SK-N-SH treated with all-trans-retinoic acid at 6 μM for 48 hours (cell line): ENCODE results near the gene REP15.

Experiments
- ARNTL ChIP-seq: fragments of 450-650 bp; formaldehyde crosslinking; IDR thresholded peaks from 2 replicates; pipeline ENCODE4 v1.5.0; 2020; ENCODE audit warnings: low read depth, mild to moderate bottlenecking, moderate library complexity, borderline replicate concordance
- CREB5 ChIP-seq: fragments of 250-450 bp; sonication (Bioruptor Pico); IDR thresholded peaks from 2 replicates; pipeline ENCODE4 v1.5.1; 2020; ENCODE audit warnings: low read depth, mild to moderate bottlenecking, moderate library complexity
- ISL1 ChIP-seq: fragments of 250-450 bp; sonication (Bioruptor Pico); IDR thresholded peaks from 2 replicates; pipeline ENCODE4 v2.1.2; 2022; ENCODE audit warnings: mild to moderate bottlenecking, moderate library complexity
- PATZ1 ChIP-seq: fragments of 250-450 bp; sonication (Bioruptor Pico); IDR thresholded peaks from 2 replicates; pipeline ENCODE4 v1.8.0; 2020; ENCODE audit warnings: mild to moderate bottlenecking, moderate library complexity, borderline replicate concordance
- POU6F1 ChIP-seq: fragments of 250-450 bp; sonication (Bioruptor Pico); IDR thresholded peaks from 2 replicates; pipeline ENCODE4 v1.8.0; 2021; ENCODE audit warnings: low read depth, mild to moderate bottlenecking, moderate library complexity, borderline replicate concordance
- PPARA ChIP-seq: fragments of 250-450 bp; sonication (Bioruptor Pico); IDR thresholded peaks from 2 replicates; pipeline ENCODE4 v1.5.0; 2020; ENCODE audit warnings: mild to moderate bottlenecking, borderline replicate concordance
- RARB ChIP-seq: fragments of 250-450 bp; sonication (Bioruptor Pico); IDR thresholded peaks from 2 replicates; pipeline ENCODE4 v1.8.0; 2021; ENCODE audit warnings: mild to moderate bottlenecking, moderate library complexity
- TSHZ2 ChIP-seq: fragments of 250-450 bp; sonication (Bioruptor Pico); IDR thresholded peaks from 2 replicates; pipeline ENCODE4 v1.5.0; 2020; ENCODE audit warnings: mild to moderate bottlenecking, moderate library complexity
- ZC3H10 ChIP-seq: fragments of 250-450 bp; sonication (Bioruptor Pico); IDR thresholded peaks from 2 replicates; pipeline ENCODE4 v1.5.1; 2021; ENCODE audit warnings: mild to moderate bottlenecking, moderate library complexity
- ZFP3 ChIP-seq: fragments of 250-450 bp; sonication (Bioruptor Pico); IDR thresholded peaks from 2 replicates; pipeline ENCODE4 v1.5.0; 2020; ENCODE audit warnings: mild to moderate bottlenecking, moderate library complexity
- ZNF70 ChIP-seq: fragments of 450-650 bp; formaldehyde crosslinking; IDR thresholded peaks from 2 replicates; pipeline ENCODE4 v1.5.0; 2020; ENCODE audit warnings: mild to moderate bottlenecking, moderate library complexity
- ZNF8 ChIP-seq: fragments of 450-650 bp; formaldehyde crosslinking; IDR thresholded peaks from 2 replicates; pipeline ENCODE4 v1.5.0; 2020; ENCODE audit warnings: mild to moderate bottlenecking, moderate library complexity

GRCh38 chr12:27695556-27696292 is 523 bp upstream of the REP15 start:
- TF ChIP-seq ZNF70 (CRISPR knock-in tag) (no peak), PPARA (CRISPR knock-in tag) (no peak), ZFP3 (CRISPR knock-in tag) (no peak), TSHZ2 (CRISPR knock-in tag) (no peak), CREB5 (no peak), PATZ1 (CRISPR knock-in tag) (no peak), ARNTL (CRISPR knock-in tag) (no peak), RARB (CRISPR knock-in tag) (no peak), ZNF8 (CRISPR knock-in tag) (no peak), ZC3H10 (CRISPR knock-in tag) (no peak), POU6F1 (CRISPR knock-in tag) (no peak), ISL1 (no peak)
